K562 (cell line): ENCODE results near the gene GCGR. TPM values are rescaled to one million over a fixed set of nuclear protein-coding genes. Genes with fewer than 3 reads are reported as not detected.

Source experiments
- CXXC5 ChIP-seq: fragments of 250-450 bp; sonication (Bioruptor Pico); IDR thresholded peaks from 2 replicates; pipeline ENCODE4 v1.8.0; 2022; ENCODE audit warnings: inconsistent platforms, mild to moderate bottlenecking, moderate library complexity
- ESRRA ChIP-seq: fragments of 450-650 bp; IDR thresholded peaks from 2 replicates; pipeline ENCODE4 v1.6.1; 2014; ENCODE audit warnings: low read depth, mild to moderate bottlenecking, moderate library complexity, borderline replicate concordance
- IRF2 ChIP-seq: sonication (generic); formaldehyde crosslinking; IDR thresholded peaks from 2 replicates; pipeline ENCODE4 v1.8.1; 2022; ENCODE audit warnings: mild to moderate bottlenecking, missing genetic modification reagents
- KDM1A ChIP-seq, 2 experiments: fragments of 450-650 bp; IDR thresholded peaks; 2 replicates each; pipeline ENCODE4 v1.6.1; 2016; ENCODE audit warnings: mild to moderate bottlenecking in 2 of 2
- LARP7 ChIP-seq: fragments of 450-650 bp; IDR thresholded peaks from 2 replicates; pipeline ENCODE4 v1.6.1; 2016
- RFX1 ChIP-seq: fragments of 450-650 bp; IDR thresholded peaks from 2 replicates; pipeline ENCODE4 v1.6.1; 2016; ENCODE audit warnings: mild to moderate bottlenecking, moderate library complexity
- ZNF224 ChIP-seq: sonication (generic); formaldehyde crosslinking; IDR thresholded peaks from 2 replicates; pipeline ENCODE4 v1.8.0; 2022; ENCODE audit warnings: mild to moderate bottlenecking, missing genetic modification reagents
- ZNF3 ChIP-seq: fragments of 250-450 bp; sonication (Bioruptor Pico); IDR thresholded peaks from 2 replicates; pipeline ENCODE4 v1.5.0; 2021; ENCODE audit warnings: mild to moderate bottlenecking, moderate library complexity
- ZNF584 ChIP-seq: fragments of 200-800 bp; sonication (Bioruptor generic); IDR thresholded peaks from 2 replicates; pipeline ENCODE4 v1.6.1; 2016; ENCODE audit warnings: low read depth, mild to moderate bottlenecking, missing genetic modification characterization, missing compliant biosample characterization
- polyA plus RNA-seq, 8 experiments: library from polyadenylated mRNA; depleted of rRNA in 4 of 8; stranded (reverse) in 5 of 8; unstranded in 3 of 8; fragments of >200 nt; fragmentation: Nextera tagmentation in 2 of 8; fragmentation: Illumina TruSeq in 1 of 8; extraction: Ambion mirVana in 2 of 8; extraction: Trizol in 1 of 8; gene quantifications; 2 replicates each; pipeline versions ENCODE4 v1.2.1 to v1.2.3, GENCODE V29; 2011 to 2014; ENCODE audit warnings: inconsistent platforms in 1 of 8, missing spikeins in 1 of 8
- total RNA-seq, 7 experiments: library from RNA; depleted of rRNA in 6 of 7; stranded (reverse); fragments of >200 nt in 6 of 7; fragmentation: Illumina TruSeq in 2 of 7; extraction: Trizol in 2 of 7; gene quantifications; 2 replicates each; pipeline versions ENCODE4 v1.2.1 to v1.2.3, GENCODE V29; 2011 to 2021; ENCODE audit warnings: low replicate concordance in 1 of 7
- TF ChIP-seq, protein P1 (sequence below): fragments of 250-450 bp; sonication (Bioruptor Pico); IDR thresholded peaks from 2 replicates; pipeline ENCODE4 v1.4.0; 2020; ENCODE audit warnings: mild to moderate bottlenecking, moderate library complexity, borderline replicate concordance
- TF ChIP-seq, protein P2 (sequence below), 2 experiments: fragments of 450-650 bp; IDR thresholded peaks; 2 replicates each; pipeline ENCODE4 v1.6.1; 2016
- TF ChIP-seq, protein P3 (sequence below), 2 experiments: fragments of 200-800 bp in 1 of 2; sonication (Bioruptor generic) in 1 of 2; sonication (generic) in 1 of 2; formaldehyde crosslinking in 1 of 2; IDR thresholded peaks in 1 of 2; conservative IDR thresholded peaks in 1 of 2; 2 replicates each; pipeline versions ENCODE4 v1.5.0 to v1.6.1; 2016 to 2020; ENCODE audit warnings: missing compliant biosample characterization in 1 of 2, missing genetic modification characterization in 1 of 2, missing genetic modification reagents in 1 of 2
- TF ChIP-seq, protein P4 (sequence below): fragments of 450-650 bp; formaldehyde crosslinking; conservative IDR thresholded peaks from 2 replicates; pipeline ENCODE4 v1.4.0; 2022; ENCODE audit warnings: mild to moderate bottlenecking, missing genetic modification characterization

Gene GCGR
- total and polyA plus RNA-seq, 9 of the 15 experiments (the other 6 are each of a cell fraction or from before 2014, with no cell fraction given) = not detected

DNA sequence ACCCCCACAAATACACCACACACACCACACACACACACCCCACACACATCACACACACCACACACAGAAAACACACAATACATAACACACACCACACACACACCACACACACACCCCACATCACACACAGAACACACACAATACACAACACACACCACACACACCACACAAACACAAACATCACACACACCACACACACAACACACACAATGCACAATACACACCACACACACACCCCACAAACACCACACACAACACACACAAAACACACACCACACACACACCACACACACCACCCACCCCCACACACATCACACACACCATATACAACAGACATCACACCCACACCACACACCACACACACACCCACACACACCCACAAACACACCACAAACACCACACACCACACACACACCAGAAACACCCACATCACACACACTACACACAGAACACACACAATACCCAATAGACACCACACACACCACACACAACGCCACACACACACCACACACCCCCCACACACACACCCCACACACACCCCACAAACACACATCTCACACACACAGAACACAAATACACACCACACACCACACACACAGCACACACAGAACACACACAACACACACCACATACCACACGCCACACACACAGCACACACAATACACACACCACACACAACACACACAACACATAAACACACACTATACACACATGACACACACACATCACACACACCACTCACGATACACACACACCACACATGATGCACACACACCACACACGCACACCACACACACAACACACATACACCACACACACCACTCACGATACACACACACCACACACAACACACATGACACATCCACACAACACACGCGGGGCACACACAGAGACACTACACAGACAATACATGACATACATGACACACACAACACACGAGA lies 11.0 kb upstream of the GCGR start (continued):
- TF ChIP-seq, protein P1, sequence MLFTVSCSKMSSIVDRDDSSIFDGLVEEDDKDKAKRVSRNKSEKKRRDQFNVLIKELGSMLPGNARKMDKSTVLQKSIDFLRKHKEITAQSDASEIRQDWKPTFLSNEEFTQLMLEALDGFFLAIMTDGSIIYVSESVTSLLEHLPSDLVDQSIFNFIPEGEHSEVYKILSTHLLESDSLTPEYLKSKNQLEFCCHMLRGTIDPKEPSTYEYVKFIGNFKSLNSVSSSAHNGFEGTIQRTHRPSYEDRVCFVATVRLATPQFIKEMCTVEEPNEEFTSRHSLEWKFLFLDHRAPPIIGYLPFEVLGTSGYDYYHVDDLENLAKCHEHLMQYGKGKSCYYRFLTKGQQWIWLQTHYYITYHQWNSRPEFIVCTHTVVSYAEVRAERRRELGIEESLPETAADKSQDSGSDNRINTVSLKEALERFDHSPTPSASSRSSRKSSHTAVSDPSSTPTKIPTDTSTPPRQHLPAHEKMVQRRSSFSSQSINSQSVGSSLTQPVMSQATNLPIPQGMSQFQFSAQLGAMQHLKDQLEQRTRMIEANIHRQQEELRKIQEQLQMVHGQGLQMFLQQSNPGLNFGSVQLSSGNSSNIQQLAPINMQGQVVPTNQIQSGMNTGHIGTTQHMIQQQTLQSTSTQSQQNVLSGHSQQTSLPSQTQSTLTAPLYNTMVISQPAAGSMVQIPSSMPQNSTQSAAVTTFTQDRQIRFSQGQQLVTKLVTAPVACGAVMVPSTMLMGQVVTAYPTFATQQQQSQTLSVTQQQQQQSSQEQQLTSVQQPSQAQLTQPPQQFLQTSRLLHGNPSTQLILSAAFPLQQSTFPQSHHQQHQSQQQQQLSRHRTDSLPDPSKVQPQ (CRISPR knock-in tag) = no peak
- TF ChIP-seq CXXC5 (no peak), RFX1 (no peak), ZNF3 (CRISPR knock-in tag) (no peak), LARP7 (0 out of 2 replicates have a peak, but pooled peaks have one; percentile 33), ESRRA (no peak), ZNF224 (no peak), IRF2 (CRISPR knock-in tag) (no peak), KDM1A (IDR thresholded peaks at IDR 0.05) (peak in 1 of 2 experiments; percentile 35; a peak in 2 of 4 replicates), ZNF584 (CRISPR knock-in tag) (no peak)
- TF ChIP-seq, protein P2, sequence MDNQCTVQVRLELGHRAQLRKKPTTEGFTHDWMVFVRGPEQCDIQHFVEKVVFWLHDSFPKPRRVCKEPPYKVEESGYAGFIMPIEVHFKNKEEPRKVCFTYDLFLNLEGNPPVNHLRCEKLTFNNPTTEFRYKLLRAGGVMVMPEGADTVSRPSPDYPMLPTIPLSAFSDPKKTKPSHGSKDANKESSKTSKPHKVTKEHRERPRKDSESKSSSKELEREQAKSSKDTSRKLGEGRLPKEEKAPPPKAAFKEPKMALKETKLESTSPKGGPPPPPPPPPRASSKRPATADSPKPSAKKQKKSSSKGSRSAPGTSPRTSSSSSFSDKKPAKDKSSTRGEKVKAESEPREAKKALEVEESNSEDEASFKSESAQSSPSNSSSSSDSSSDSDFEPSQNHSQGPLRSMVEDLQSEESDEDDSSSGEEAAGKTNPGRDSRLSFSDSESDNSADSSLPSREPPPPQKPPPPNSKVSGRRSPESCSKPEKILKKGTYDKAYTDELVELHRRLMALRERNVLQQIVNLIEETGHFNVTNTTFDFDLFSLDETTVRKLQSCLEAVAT (IDR thresholded peaks at IDR 0.05) = peak in 1 of 2 experiments; percentile 62; a peak in 2 of 4 replicates
- TF ChIP-seq, protein P3, sequence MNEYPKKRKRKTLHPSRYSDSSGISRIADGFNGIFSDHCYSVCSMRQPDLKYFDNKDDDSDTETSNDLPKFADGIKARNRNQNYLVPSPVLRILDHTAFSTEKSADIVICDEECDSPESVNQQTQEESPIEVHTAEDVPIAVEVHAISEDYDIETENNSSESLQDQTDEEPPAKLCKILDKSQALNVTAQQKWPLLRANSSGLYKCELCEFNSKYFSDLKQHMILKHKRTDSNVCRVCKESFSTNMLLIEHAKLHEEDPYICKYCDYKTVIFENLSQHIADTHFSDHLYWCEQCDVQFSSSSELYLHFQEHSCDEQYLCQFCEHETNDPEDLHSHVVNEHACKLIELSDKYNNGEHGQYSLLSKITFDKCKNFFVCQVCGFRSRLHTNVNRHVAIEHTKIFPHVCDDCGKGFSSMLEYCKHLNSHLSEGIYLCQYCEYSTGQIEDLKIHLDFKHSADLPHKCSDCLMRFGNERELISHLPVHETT (CRISPR knock-in tag; conservative IDR thresholded peaks at IDR 0.05 in 1 of 2, IDR thresholded peaks at IDR 0.05 in 1 of 2) = no peak
- TF ChIP-seq, protein P4, sequence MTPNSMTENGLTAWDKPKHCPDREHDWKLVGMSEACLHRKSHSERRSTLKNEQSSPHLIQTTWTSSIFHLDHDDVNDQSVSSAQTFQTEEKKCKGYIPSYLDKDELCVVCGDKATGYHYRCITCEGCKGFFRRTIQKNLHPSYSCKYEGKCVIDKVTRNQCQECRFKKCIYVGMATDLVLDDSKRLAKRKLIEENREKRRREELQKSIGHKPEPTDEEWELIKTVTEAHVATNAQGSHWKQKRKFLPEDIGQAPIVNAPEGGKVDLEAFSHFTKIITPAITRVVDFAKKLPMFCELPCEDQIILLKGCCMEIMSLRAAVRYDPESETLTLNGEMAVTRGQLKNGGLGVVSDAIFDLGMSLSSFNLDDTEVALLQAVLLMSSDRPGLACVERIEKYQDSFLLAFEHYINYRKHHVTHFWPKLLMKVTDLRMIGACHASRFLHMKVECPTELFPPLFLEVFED (CRISPR knock-in tag) = peak; percentile 72
- TF ChIP-seq, all 486 proteins: peak for 35
